ENCODE results near the gene COX10.
"Not testable (repeated sequence)": the region's sequence is repeated elsewhere in the genome, so short reads cannot be mapped to it uniquely, and the experiment has no call there.

The COX10 gene

GRCh38 chr17:14069251-14070021 is at the start of gene COX10:
COX10 (plus strand) TSS chr17:14069504; CDS start chr17:14069606, 102 bp downstream.
- ATAC-seq (peak; percentile 98), DNase-seq (peak; percentile 92)

GRCh38 chr17:14021651-14022294 is 47.5 kb upstream of the COX10 start:
- not testable (repeated sequence) for DNase-seq, ATAC-seq

- ATAC-seq, DNase-seq: not testable (repeated sequence)
Observed at GRCh38 chr17:14029755-14030154, 39.5 kb upstream of the COX10 start.

GRCh38 chr17:14032234-14032633 is 37.1 kb upstream of the COX10 start:
- ATAC-seq (no peak), DNase-seq (no peak)

GRCh38 chr17:14033166-14033565 is 36.1 kb upstream of the COX10 start:
- DNase-seq (no peak), ATAC-seq (no peak)

- DNase-seq (no peak), ATAC-seq (no peak)
Observed at GRCh38 chr17:14037453-14037852, 31.9 kb upstream of the COX10 start.

- no peak for DNase-seq
Observed at GRCh38 chr17:14038206-14038605, 31.1 kb upstream of the COX10 start.

GRCh38 chr17:14042411-14042810 is 26.9 kb upstream of the COX10 start:
- ATAC-seq = no peak

More at GRCh38 chr17:14038206-14038605, 31.1 kb upstream of the COX10 start:
- ATAC-seq = no peak

GRCh38 chr17:14044702-14045101 is 24.6 kb upstream of the COX10 start:
- ATAC-seq = no peak

More at GRCh38 chr17:14042411-14042810, 26.9 kb upstream of the COX10 start:
- no peak for DNase-seq

GRCh38 chr17:14046978-14047377 is 22.3 kb upstream of the COX10 start:
- no peak for ATAC-seq
- no peak for DNase-seq

More at GRCh38 chr17:14044702-14045101, 24.6 kb upstream of the COX10 start:
- DNase-seq = no peak

GRCh38 chr17:14047591-14047990 is 21.7 kb upstream of the COX10 start:
- ATAC-seq (no peak), DNase-seq (no peak)

- ATAC-seq (no peak), DNase-seq (no peak)
Observed at GRCh38 chr17:14048169-14048568, 21.1 kb upstream of the COX10 start.

GRCh38 chr17:14050616-14051015 is 18.7 kb upstream of the COX10 start:
- DNase-seq = no peak
- ATAC-seq = no peak

GRCh38 chr17:14051692-14052091 is 17.6 kb upstream of the COX10 start:
- DNase-seq (no peak), ATAC-seq (no peak)

- ATAC-seq (no peak), DNase-seq (no peak)
Observed at GRCh38 chr17:14052886-14053615, 16.3 kb upstream of the COX10 start.

GRCh38 chr17:14057591-14057990 is 11.7 kb upstream of the COX10 start:
- ATAC-seq = no peak
- DNase-seq = no peak

- ATAC-seq (no peak), DNase-seq (no peak)
Observed at GRCh38 chr17:14058051-14058450, 11.3 kb upstream of the COX10 start.

- ATAC-seq = no peak
Observed at GRCh38 chr17:14060706-14061105, 8.6 kb upstream of the COX10 start.

GRCh38 chr17:14061666-14062560 is 7.4 kb upstream of the COX10 start:
- ATAC-seq (no peak), DNase-seq (no peak)

More at GRCh38 chr17:14060706-14061105, 8.6 kb upstream of the COX10 start:
- no peak for DNase-seq

- DNase-seq (no peak), ATAC-seq (no peak)
Observed at GRCh38 chr17:14067347-14067746, 2.0 kb upstream of the COX10 start.

GRCh38 chr17:14068542-14069250 is 608 bp upstream of the COX10 start:
- peak; percentile 12 for ATAC-seq
- DNase-seq = no peak

Measured in stimulated activated naive CD8-positive, alpha-beta T cell treated with anti-CD3 and anti-CD28 coated beads, Interleukin-15, Interleukin-2, amounts not matched to agents 100 U/mL and 50 U/mL, for 24 hours (primary cell).